ENCODE data around the gene SEL1L3. TPM values are rescaled to one million over a fixed set of nuclear protein-coding genes. Genes with fewer than 3 reads are reported as not detected.

The SEL1L3 gene
- total and polyA plus RNA-seq, 2 donors from 2014 or later, result 8.2 to 60.3 TPM

DNA sequence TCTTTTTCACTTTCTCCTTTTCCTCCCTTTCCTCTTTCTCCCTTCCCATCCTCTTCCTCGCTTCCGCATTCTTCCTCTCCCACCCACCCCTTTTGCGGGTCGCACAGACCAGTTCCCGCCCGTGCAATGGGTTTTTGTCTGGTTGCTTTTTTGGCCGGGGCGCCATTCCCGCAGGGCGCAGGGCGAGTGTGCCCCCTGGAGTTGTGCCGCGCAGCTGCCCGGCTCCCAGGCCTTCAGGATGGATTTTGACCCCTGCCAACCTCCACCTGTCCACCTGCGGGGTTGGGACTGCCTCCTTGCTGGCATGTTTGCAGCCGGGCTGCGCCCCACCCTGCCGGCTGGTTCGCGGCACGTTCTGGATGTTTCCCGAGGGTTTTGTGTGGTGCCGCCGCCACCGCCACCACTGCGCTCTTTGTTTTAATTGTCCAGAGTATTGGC is 578 bp upstream of the SEL1L3 start:
- peak overlapping the region in 1 of 2 donors; percentile 43 for H3K27ac ChIP-seq (ENCODE audit: low read depth in 2 of 2, low read length in 2 of 2)
- H3K27me3 ChIP-seq (ENCODE audit: control insufficient read depth, insufficient read depth, low read length), result no peaks in the 10 kb centered on the region
- no peak overlapping the region for H3K9ac ChIP-seq (ENCODE audit: low read length in 3 of 3)
- intact Hi-C loops (cut with DNase I), result no loop called here
- FAIRE-seq (no peak), DNase-seq (peak in 4 of 5 donors; percentile 49 to 78 (median 64))
- H3K36me3 ChIP-seq (ENCODE audit: control insufficient read depth in 2 of 3, insufficient read depth in 3 of 3, low read length in 3 of 3), result no peaks in the 10 kb centered on the region
- no peaks in the 10 kb centered on the region for H3K9me3 ChIP-seq (ENCODE audit: control insufficient read depth in 2 of 3, insufficient read depth in 1 of 3, low read length in 3 of 3)
- H3K4me3 ChIP-seq (ENCODE audit: low read length in 3 of 3), result peak overlapping the region; percentile 47 to 65 (median 52)
- no peaks in the 10 kb centered on the region for H3K4me1 ChIP-seq (ENCODE audit: control insufficient read depth in 2 of 3, insufficient read depth in 2 of 3, low read depth in 1 of 3, low read length in 3 of 3)
- TF ChIP-seq, protein P1, sequence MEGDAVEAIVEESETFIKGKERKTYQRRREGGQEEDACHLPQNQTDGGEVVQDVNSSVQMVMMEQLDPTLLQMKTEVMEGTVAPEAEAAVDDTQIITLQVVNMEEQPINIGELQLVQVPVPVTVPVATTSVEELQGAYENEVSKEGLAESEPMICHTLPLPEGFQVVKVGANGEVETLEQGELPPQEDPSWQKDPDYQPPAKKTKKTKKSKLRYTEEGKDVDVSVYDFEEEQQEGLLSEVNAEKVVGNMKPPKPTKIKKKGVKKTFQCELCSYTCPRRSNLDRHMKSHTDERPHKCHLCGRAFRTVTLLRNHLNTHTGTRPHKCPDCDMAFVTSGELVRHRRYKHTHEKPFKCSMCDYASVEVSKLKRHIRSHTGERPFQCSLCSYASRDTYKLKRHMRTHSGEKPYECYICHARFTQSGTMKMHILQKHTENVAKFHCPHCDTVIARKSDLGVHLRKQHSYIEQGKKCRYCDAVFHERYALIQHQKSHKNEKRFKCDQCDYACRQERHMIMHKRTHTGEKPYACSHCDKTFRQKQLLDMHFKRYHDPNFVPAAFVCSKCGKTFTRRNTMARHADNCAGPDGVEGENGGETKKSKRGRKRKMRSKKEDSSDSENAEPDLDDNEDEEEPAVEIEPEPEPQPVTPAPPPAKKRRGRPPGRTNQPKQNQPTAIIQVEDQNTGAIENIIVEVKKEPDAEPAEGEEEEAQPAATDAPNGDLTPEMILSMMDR (IDR thresholded peaks at IDR 0.05; ENCODE audit: borderline replicate concordance, extremely low read depth, insufficient read depth), result peak; percentile 18

DNA sequence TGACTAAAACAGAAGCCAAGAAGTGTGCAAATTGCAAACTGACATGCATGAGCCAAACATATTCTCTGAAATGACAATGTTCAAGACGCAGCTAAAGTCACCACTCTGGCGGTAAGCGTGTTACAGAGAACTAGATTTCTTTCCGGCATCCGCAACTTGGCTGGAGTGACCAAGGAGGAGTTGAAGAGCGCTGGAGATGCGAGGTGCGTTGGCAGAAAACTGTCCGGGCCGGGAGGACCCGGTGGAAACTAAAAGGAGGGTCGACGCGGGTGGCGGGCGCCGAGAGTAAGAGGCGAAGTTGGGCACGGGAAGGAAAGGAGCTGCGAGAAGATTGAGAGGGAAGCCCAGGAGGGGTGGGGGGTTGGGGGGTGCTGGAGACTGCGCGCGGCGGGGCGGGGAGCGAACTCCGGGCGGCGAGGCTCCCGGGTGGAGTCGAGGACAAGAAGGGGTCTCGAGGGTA is 807 bp downstream of the SEL1L3 start:
- peak; percentile 46 to 77 (median 53) for DNase-seq

DNA sequence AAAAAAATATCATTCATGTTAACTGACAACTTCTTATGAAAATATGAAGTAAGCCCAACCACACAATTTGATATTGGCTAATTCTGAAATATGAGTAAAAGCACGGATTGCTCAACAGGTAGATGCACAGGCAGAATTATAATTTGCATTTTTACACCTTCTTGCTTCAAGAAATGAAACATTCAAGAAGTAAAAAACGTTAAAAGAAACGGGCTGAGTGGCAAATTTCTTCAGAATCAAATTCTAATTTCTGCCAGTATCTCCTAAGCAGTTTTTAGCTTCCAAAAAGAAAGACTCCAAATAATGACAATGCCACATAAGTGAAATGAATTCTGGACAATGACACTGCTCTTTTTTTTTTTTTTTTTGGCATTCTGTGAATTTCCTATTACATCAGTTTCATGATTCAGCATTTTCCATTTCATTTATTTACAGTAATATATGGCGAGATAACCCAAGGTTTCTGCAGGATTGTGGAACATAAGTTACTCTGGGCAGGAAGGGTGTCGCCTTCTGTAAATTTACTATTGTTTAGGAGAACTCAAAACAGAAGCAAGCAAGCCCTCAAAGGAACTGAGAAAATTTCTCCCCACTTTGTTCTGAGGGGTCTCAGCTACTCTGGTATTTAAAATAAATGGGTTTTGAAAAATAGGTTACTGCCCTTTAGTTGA is 1.4 kb downstream of the SEL1L3 start:
- no peaks in the 10 kb centered on the region for H3K27me3 ChIP-seq (ENCODE audit: control insufficient read depth, insufficient read depth, low read length)
- TF ChIP-seq, protein P1 (IDR thresholded peaks at IDR 0.05; ENCODE audit: borderline replicate concordance, extremely low read depth, insufficient read depth), result no peak
- peak overlapping the region; percentile 5 to 64 (median 59) for H3K4me3 ChIP-seq (ENCODE audit: low read length in 3 of 3)
- FAIRE-seq, result no peak
- H3K27ac ChIP-seq (ENCODE audit: low read depth in 2 of 2, low read length in 2 of 2), result no peak overlapping the region
- no peak for DNase-seq
- no peaks in the 10 kb centered on the region for H3K36me3 ChIP-seq (ENCODE audit: control insufficient read depth in 2 of 3, insufficient read depth in 3 of 3, low read length in 3 of 3)
- no peaks in the 10 kb centered on the region for H3K4me1 ChIP-seq (ENCODE audit: control insufficient read depth in 2 of 3, insufficient read depth in 2 of 3, low read depth in 1 of 3, low read length in 3 of 3)
- peak overlapping the region in 1 of 3 donors; percentile 13 for H3K9ac ChIP-seq (ENCODE audit: low read length in 3 of 3)
- H3K9me3 ChIP-seq (ENCODE audit: control insufficient read depth in 2 of 3, insufficient read depth in 1 of 3, low read length in 3 of 3), result no peaks in the 10 kb centered on the region
- intact Hi-C loops (cut with DNase I), result no loop called here

More for the DNA sequence above, 807 bp downstream of the SEL1L3 start:
- Histone ChIP-seq H3K27ac (ENCODE audit: low read depth in 2 of 2, low read length in 2 of 2) (peak overlapping the region; percentile 5 to 49), H3K9me3 (ENCODE audit: control insufficient read depth in 2 of 3, insufficient read depth in 1 of 3, low read length in 3 of 3) (no peaks in the 10 kb centered on the region), H3K4me1 (ENCODE audit: control insufficient read depth in 2 of 3, insufficient read depth in 2 of 3, low read depth in 1 of 3, low read length in 3 of 3) (no peaks in the 10 kb centered on the region), H3K4me3 (ENCODE audit: low read length in 3 of 3) (peak overlapping the region; percentile 53 to 64 (median 59)), H3K9ac (ENCODE audit: low read length in 3 of 3) (peak overlapping the region in 2 of 3 donors; percentile 13 to 26), H3K27me3 (ENCODE audit: control insufficient read depth, insufficient read depth, low read length) (no peaks in the 10 kb centered on the region), H3K36me3 (ENCODE audit: control insufficient read depth in 2 of 3, insufficient read depth in 3 of 3, low read length in 3 of 3) (no peaks in the 10 kb centered on the region)
- no peak for FAIRE-seq
- TF ChIP-seq, protein P1 (IDR thresholded peaks at IDR 0.05; ENCODE audit: borderline replicate concordance, extremely low read depth, insufficient read depth), result no peak
- intact Hi-C loops (cut with DNase I), result no loop called here

All from kidney (tissue), 14 donors.